Activated CD8-positive, alpha-beta memory T cell treated with anti-CD3 and anti-CD28 coated beads for 24 hours (primary cell): ENCODE results near the gene PPFIBP1.

Experiments
- DNase-seq: peaks from one replicate; pipeline ENCODE4 v3.0.0-alpha.2; 2020

The PPFIBP1 gene

DNA sequence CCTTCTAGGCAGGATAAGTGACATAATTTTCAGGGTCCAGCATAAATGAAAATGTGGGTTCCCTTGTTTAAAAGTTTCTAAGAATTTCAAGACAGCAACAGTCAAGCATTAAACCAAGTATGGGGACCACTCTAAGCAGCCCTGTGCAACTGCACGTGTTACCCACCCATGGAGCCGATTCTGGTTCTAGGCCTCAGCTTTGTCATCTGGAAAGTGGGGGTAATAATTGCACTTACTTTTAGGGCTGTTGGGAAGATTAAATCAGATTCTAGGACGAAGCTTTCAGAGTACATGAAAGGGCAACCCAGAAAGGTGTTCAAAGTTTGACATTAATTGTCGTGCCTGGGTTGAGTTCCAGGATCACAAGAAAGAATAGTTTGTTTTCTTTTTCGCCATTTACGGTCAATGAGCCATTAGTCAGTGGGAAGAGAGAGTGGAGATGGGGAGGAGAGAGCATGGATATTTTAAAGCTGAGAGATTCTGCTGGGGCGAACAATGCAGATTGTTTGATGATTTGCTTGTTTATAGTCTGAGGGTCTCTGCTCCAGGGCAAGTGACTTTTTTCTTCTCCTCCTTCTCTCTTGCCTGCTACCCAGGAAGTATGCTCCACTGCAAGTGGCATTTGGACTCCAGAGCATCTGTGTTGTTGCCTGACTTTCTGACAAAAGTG, 10.7 kb upstream of the PPFIBP1 start:
- no peak for DNase-seq

DNA sequence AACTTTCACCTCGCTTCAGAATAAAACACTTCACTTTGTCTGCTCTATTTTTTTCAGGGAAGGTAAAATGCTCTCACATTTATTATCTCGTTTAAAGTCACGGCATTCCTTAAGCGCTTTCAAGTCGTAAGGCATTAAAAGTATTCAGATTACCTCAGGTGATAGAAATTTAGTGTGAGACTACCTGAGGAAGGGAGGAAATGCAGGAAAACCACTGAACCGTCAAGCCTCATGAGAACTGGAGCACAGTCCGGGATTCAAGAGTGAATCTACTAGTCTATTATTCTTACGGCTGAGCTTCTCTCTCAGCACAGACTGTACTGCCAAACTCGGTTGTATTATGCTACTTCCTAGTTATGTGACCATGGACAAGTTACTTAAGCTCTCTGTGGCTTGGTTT, 8.3 kb upstream of the PPFIBP1 start:
- no peak for DNase-seq

DNA sequence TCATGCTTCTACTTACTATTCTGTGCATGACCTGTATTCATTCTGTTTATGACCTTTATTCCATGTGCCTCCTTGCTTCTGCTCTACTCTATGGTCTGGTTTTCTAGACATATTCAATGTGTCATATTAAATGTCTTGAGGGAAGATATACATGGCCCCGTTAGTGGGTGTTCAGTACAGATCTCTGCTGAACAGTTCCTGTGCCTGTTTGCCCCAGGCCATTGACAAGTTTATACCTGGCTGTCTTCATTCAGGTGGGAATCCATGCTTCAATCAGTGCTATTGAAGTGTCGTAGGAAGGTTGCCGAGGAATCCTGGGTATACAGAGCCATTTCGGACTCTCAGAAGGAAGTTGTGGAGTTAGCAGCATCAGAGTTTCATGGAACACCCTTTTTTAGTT, 7.4 kb upstream of the PPFIBP1 start:
- no peak for DNase-seq

DNA sequence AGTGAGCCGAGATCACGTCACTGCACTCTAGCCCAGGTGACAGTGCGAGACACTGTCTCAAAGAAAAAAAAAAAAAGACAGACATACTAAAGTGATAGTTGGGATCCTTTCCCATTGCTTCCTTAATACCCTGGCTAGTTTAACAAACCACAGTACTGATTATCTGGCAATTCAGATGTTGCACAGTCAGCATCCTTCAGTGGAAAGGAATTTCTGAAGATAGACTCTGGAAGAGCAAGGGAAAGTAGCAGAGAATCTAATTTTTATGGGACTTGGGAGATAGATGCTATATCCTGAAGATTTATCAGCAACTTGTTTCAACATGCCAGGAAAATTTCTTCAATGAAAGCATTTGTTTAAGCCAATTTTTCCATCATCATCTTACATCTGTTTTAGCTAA, 6.5 kb upstream of the PPFIBP1 start:
- no peak for DNase-seq

DNA sequence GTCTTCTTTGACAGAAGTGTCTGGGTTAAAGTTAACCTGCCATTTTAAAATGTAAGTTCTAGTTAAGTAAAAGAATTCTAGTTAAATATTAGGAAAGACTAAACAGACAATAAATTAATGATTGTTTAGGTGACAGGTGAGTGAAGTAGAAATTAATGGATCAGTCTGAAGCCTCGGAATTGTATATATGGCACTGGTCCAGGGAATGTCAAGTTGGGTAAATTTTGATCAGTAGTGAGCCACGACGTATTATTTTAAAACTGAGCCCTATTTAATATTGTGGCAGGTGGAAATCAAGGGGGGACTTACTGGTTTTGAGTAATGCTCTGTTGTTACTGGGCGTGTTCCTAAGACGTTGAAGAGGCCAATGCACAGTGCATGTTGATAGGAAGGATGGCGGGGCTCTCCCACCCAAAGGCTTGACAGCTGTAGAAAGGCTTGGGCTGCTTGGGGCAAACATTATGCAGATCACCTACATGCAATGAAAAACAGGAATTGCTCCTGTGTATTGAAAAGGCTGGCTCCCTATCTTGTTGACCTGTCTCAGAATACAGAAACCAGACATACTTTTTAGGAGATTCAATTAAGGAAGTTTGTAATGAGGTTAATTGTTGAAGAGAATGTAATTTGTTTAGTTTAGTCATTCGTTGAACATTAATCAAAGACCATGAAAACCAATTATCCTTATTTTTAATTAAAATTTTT, 5.9 kb upstream of the PPFIBP1 start:
- DNase-seq, result no peak

DNA sequence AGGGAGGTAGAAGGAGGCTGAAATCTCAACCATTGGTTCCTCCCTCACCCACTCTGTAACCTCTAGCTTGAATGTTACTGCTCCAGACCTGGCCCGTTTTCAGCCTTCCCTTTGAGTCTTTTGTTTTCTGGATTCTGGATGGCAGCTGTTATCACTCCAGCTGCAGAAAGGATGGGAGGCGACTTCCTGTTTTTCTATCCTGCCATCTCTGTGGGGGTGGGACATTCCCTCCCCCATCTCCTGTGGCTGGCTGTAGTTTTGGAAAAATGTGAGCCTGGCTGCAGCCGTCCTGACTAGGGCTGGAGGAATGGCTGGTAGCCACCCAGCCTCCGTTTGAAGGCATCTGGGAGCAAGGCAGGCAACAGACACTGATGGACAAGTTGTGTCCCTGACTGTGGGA, 2.9 kb upstream of the PPFIBP1 start:
- no peak for DNase-seq

DNA sequence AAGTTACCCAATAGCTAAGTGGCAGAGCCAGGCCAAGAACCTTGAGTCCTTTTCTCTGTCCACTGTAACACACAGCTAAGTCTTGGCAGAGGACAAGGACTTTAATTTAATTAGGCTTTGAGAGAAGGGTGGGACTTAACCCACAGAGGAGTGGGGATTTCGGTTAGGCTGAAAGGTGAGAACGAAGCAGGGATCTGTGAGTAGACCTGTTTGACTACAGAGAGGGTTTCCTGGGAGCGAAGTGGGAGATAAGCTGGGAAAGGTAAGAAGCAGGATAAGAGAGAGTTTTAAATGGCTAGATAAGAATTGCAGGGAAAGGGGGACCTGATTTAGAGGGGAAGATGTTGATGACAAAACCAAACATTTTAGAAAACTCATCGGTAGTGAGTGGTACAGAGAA, 2.0 kb upstream of the PPFIBP1 start:
- DNase-seq, result no peak

DNA sequence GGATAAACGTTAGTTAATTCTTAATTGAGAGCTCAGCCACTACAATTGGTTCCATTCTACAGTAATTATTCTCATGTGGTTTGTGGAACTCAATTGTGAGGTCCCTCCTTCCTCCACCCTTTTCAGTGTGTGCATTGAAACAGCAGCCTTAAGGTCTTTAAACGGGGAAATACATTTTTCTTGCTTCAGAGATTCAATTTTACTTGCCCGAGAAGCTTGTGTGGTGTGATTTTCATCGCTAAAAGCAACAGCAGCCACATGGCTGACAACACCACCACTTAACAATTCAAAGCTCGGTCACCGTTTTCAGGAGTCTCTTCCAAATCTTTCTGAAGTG, 733 bp upstream of the PPFIBP1 start:
- DNase-seq, result no peak

DNA sequence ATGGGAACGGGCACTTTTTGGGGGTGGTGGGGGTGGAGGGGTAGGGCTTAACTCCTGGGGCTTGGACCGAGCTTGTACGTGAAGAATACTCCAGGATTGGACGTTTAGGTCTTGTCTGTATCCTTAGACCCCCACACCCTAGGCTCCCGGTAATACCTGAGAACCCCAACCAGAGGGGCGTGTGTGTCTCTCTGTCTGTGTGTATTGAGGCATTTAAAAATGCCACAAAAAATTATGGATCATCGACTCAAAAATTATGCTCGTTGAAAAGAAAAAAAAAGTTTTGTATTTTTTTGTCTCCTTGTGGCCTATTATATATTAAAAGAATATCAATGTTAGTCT, 459 bp downstream of the PPFIBP1 start:
- DNase-seq, result no peak

DNA sequence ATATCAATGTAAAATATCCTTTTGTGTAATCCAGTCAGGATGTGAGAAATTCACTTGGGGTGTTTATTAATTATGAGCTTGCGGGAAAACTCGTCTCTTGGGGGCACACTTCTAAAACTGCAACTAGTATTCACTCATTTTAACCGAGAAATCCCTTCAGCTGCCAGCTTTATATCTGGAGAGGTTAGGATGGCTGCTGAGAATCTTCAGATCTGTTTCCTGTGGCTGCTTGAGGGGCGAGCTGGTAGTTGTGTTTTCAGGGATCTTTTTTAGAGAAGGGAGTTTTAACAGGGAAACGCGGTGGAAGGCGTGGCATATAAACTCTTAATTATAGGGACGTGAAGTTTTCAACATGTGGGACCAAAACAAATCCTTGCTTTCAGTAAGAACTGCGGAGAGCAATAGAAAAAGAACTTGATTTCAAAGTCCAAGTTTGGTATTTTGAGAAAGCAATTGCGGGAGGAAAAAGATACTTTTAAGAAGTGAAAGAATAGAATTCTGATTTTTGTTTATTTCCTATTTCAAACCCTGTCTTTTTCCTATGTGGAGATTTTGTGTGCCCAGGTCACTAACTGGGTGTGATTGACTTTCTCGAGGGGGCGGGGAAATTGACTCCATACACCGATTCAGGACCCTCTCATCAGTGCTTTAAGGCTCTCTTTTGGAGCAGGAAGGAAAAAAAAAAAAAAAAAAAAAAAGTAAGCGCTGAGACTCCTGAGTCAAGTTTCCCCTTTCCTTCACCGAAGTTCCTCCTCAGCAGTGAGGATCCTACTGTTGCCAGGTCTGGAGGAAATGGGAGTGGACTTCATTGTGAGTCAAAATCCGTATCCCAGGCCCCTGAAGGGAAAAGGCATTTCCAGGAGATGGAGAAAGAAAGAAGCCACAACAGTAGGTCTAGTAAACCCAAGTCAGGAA, 1.1 kb downstream of the PPFIBP1 start:
- DNase-seq, result no peak

DNA sequence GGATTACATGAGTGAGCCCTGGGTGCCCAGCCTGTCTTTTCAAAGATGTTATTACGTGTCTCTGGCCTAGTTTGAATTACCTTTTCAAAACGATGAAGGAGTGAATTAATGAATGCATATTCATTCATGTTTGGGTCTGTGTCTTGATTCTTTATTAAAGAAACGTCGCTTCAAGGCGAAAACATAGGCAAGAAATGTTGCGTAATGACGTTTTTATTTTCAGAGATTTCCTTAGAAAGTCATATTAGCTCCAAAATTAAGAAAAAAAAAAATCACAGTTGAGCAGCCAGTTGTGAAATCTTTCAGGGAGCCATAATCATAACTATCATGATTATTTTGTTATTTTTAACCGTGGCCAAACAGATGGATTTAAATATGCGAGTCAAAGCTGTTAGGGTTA, 3.5 kb downstream of the PPFIBP1 start:
- no peak for DNase-seq

DNA sequence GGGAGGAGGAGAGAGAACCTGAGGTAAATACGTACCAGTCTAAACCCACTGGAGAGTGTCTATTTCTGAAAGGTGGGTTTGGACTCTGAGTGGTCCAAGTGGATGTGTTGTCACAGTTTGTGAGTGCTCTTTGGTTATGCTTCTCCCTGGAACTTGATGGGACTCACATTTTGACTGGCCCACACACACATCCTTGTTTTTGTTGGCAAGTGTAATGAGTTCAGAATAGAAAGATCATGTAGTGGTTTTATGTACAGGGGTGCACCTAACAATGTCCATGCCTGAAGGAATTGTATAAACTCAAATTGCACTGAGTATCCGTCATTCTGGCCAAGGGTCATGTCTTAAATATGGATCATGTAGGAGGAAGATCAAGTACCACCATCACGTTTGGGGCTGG, 4.8 kb downstream of the PPFIBP1 start:
- no peak for DNase-seq

DNA sequence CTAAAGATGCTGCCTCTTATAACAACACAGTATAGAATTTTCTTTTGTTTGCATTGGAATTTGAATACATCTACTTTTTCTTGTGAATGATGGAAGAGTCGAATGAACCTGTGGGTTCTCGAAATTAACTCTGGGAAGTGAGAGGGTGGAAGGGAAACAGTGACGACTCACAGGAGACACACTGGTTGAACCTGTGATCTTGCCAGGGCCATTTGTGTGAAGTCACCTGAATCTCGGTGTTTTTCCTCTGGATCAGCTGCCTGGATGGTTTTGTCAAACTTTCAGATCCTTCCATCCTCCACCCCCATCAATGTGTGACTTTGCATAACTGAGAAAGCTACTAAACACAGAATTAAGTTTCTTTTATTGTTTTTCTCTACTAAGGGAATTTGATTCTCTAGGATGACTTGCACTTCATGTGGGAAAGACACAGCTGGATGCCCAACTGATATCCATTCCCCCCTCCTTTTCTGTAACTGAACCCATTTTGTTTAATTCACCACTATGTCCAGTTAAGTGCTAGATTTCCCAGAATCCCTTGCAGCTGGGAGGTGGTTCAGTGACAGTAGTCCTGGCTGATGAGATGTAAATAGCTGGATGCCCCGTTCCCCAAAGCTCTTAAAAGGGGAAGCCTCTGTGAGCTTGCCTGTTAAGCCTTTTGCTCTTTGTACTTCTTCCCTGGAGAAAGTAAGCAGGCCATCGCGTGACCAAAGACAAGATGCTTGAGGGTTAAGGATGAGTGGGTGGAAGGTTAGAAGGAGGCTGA, 6.3 kb downstream of the PPFIBP1 start:
- DNase-seq, result no peak

DNA sequence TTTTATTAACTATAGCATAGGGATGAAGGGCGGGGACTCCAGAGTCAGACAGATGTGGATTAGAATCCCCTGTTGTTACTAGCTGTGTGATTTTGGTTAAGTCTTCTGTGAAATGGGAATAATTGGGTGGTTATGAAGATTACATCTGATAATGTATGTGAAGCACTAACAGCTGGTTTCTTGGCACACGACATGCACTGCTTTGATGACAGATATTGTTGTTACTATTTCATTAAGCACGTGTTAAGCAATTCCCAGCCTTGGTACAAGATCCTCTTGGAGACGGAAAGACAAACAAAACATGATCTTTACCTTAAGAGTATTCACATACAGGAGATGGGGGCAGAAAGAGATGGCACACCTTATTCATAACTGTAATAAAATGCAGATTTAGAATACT, 7.9 kb downstream of the PPFIBP1 start:
- no peak for DNase-seq

DNA sequence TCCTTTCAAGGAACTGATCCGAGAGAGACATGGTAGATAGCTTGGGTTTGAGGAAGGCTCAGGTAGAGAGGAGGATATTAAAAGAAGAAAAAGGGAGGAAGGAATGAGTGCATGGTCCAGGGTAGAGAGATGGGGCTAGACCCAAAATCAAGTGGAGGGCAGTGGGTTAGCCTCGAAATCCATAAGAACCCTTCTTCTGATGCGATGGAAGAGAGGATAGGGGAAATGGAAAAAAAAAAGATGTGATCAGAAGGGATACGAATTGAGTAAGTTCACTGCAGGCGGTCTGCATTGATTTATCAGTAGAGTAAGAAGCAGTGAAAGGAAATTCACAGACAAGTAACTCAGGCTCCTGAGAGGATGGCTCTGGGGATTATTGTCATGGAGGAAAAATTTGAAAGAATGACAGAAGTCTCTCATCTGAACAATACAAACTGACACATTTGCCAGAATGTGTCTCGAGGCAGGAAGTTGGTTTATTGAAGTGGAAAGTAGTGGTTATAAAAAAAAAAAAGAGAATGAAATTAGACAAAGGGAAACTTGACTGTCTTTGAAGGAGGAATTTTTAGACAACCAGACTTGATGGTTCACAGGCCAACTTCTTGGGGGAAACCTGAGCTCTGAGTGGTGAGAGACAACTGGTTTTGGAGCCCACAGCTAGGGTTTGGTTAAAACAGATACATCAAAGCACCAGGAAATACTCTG, 10.2 kb downstream of the PPFIBP1 start:
- DNase-seq, result no peak

DNA sequence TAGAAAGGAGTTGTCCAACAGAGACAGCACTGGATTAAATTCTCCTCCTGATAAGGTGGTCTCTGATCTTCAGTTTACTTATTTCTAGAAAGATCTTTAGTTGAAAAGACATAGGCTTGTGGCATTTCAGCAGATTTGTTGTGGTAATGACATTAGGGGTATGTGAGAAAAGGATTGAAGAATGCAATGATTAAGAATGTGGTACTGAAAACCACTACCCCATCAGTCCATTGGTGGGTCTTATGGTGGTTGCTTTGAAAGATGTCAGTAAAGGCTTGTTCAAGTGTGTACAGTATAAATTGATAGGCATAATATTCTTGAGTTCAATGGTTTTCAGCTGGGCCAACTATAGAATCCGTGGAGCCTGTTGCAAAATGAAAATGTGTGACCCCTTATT, 10.8 kb downstream of the PPFIBP1 start:
- DNase-seq, result no peak

DNA sequence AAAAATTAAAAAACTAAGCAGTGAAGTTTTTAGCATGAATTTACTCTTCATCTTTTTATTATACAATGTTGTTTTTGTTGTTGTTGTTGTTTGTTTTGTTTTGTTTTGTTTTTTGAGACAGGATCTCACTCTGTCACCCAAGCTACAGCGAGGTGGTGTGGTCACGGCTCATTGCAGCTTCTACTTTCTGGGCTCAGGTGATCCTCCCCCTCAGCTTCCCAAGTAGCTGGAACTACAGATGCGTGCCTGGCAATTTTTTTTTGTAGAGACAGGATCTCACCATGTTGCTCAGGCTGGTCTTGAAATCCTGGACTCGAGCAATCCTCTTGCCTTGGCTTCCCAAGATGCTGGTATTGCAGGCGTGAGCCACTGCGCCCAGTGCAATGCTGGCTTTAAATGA, 11.3 kb downstream of the PPFIBP1 start:
- no peak for DNase-seq

DNA sequence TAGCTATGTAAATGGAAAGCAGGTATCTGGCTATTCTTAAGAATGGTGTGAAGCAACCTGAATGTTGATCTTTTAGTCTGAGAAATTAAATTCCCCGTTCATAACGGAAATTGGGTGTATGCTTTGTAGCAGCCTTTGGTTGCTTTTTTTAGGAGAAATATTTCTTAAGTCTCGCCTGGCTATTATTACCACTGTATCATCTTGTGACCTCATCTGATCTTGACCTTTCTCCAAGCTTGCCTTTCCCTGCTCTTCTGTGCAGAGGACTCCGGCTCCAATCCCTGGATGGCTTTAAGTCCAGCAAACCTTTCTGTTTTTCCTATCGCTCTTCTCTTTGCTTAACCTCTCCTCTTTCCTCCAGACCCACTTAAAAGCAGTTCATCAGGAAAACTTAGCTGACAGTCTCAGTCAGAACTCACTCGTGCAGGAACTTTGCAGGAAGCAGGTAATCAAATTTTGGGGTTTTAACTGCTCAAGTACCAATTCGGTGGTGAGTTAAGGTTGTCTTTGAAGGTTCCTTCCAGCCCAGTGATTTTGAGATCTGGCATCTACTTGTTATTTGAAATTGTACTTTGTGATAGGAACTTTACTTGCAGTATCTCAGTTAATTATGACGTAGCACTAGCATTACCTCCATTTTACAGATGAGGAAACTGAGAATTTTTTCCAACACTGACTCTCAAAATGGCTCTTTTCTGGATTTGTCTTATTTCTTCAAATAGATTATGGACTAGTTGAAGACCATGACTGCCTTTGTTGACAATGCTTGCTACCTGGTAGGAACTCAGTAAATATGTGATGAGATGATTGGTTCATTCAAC, 14.1 kb downstream of the PPFIBP1 start:
- DNase-seq, result no peak

DNA sequence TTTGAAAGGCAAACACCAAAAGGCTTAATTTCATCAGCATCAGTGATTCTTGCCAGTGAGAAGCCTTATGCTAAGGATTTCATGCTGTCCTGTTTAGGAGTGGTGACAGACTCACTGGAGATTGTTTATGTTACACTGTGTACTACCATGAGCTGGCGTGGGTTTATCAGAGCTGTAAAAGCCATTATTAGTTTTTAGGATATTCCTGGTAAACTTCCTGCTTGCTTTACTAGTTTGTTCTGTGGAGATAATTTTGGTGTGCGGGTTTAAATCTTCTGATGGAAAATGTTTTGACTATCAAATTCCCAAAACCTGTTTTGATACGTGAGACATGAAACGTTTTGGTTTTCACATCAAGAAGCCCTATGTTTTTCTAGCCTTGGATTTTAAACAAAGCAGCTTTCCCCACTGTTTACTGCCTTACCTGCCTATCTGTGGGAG, 15.2 kb downstream of the PPFIBP1 start:
- DNase-seq, result no peak

DNA sequence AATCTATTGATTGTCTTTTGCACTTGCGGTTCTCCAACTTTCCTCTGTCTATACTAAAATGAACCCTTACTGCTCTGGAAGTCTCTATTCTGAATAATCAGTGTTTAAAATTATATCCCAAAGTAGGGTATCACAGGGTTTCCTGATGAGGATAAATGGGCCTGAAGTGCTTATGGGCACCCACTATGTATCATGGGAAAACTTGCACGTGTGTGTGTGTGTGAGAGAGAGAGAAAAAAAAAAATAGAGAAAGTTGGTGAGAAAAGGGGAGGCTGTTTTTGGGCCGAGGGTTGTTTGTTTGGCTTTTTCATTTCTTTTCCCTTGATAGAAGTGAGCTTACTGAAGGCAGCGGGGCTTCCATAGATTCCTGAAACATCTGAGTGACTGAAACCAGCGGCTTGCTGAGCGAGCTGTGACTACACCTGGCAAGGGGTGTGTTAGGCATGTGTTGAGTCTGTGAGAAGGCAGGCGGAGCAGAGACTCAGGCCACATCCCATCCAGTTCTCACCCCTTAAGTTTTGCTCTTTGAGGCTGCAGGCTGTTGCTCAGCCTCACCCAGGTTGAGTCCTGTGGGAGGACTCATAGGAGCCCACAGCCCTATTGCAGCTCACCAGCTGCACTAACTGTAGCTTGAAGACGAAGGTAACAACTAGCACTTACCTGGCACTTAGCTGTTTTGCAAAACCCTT, 17.2 kb downstream of the PPFIBP1 start:
- DNase-seq, result no peak

DNA sequence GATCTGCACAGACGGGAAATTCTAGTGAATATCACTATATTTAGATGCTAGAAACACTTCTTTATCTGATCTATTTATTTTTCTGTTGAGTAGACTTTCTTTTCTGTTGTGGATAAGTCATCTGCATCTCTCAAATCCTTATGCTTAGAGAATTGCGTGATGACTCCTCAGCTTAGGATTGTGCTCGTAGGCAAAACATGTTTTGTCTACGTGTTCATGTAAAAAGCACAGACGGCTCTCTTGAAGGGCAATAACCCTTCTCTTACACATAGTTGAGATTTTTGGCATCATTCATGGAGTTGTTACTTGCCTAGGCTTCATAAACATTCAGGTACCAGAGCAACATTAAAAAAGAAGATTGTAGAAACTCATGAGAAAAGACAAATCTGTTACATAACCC, 18.6 kb downstream of the PPFIBP1 start:
- no peak for DNase-seq
